Posterior cingulate gyrus (tissue), 11 donors: ENCODE data around the gene RABL2B.

Experiments
- DNase-seq, 10 donors: peaks; one replicate each; pipeline versions ENCODE4 v3.0.0 to v3.0.0-alpha.2; 2020 to 2021; ENCODE audit warnings: mixed read lengths in 3 of 10
- intact Hi-C: fragments of 100-400 bp; cut with DNase I; formaldehyde crosslinking; loops from one replicate; pipeline ENCODE4 v1.15.1; 2023

The RABL2B gene

DNA sequence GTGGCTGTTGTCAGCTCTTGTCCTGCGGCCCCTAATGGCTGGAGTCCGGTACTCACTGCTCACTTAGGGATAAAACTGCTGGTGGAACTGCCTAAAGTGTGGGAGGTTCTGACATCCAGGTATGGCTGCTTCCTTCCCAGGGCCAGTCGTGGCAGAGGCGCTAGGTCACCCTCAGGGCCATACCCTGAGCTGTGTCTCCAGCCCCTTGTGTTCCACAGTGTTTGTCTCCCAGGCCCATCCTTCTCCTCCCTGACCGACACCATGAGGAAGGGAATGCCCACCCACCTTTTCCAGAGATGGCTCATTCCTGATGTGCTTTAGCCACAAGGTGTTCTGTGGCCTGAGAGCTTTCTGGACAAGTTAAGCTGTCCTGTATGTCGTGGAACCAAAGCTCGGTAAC lies 57.8 kb downstream of the RABL2B start:
- intact Hi-C loops, result no loop called here
- peak in 5 of 10 donors; percentile 3 to 71 (median 29) for DNase-seq

DNA sequence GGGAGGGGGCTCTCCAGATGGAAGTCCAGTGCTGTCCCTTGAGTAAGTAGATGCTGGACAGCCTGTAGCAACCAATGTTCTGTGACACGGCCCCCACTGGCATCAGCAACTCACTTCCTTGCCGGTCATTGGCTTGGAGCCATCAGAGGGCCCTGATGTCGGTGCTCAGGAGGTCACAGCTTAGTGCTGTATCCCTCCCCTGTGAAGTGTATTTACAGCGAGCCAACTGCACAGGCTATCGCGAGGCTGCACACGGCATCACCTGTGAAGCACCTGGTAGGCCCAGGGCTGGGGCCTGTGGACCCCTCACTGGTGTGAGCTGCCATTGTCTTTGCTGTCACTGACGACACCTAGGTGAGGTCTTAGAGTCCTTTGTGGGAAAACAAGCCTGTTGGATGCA lies 58.8 kb downstream of the RABL2B start:
- intact Hi-C loops, result no loop called here
- peak in 3 of 10 donors; percentile 47 to 60 (median 55) for DNase-seq

DNA sequence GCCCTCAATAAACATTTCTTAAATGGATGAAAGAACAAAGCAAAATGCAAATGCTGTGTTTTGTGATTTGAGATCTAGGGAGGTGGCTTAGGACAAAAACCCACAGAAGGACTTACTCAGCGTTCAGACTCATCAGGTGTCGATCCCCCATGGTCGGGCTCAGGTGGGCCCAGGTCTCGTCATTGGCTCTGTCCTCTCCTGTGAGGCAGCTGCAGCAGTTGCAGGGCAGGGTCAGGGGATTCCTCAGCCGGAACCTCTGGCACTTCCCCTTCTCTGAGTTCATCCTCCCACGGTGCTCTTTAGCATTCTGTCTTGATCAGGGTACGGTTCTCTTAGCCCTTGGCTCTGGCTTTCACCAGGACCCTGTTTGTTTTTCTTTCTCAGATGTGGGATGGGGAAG lies 59.4 kb downstream of the RABL2B start:
- intact Hi-C loops, result no loop called here
- peak in 1 of 10 donors; percentile 72 for DNase-seq

DNA sequence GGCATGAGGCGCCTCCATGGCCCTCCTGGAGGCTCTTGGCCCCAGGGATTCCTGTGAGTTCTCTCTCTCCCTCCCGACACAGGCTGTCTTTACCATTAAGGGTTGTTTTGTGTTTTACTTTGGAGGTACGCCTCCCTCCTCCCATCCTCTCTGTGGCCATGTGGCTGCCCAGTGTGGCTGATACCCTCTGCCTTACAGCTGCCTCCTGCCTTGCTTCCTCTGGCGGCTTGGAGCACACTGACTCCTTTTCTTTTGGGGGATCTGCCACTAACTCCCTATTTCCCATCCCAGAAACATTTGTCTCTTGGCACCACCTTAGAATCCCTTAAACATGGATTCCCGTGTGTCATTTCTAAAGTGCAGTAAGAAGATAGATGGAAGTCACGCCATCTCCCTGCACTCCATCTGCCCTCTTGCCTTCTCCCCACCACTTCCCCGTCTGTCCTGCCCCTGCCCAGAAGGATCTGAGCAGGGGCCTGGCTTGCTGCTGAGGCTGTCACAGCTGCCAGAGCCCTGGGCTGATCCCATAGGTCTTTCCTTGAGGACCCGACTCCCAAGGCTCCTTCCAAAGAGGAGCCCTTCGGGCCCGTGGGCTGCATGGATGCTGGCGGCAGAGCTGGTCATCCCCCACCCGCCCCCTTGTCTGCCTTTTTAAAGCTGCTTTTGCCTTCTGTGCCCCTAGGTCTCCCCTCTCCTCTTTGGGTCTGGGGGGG lies 60.6 kb downstream of the RABL2B start:
- intact Hi-C loops, result no loop called here
- DNase-seq, result peak in 2 of 10 donors; percentile 72 to 75

DNA sequence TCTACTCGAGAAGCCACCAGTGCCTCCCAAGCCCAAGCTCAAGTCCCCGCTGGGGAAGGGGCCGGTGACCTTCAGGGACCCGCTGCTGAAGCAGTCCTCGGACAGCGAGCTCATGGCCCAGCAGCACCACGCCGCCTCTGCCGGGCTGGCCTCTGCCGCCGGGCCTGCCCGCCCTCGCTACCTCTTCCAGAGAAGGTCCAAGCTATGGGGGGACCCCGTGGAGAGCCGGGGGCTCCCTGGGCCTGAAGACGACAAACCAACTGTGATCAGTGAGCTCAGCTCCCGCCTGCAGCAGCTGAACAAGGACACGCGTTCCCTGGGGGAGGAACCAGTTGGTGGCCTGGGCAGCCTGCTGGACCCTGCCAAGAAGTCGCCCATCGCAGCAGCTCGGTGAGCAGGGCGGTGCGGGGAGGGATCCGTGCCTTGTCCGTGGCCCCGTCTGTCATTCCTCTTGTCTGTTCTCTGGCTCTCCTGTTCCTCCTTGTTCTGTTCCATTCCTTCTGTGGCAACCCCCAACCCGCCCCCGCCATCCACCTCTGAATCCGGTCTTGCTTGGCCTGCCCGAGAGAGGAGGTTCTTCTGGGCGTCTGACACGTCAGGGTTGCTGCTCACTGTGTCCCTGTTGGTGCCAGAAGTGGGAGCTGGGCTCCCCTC lies 61.3 kb downstream of the RABL2B start:
- intact Hi-C loops, result no loop called here
- peak in 3 of 10 donors; percentile 81 to 85 (median 85) for DNase-seq

DNA sequence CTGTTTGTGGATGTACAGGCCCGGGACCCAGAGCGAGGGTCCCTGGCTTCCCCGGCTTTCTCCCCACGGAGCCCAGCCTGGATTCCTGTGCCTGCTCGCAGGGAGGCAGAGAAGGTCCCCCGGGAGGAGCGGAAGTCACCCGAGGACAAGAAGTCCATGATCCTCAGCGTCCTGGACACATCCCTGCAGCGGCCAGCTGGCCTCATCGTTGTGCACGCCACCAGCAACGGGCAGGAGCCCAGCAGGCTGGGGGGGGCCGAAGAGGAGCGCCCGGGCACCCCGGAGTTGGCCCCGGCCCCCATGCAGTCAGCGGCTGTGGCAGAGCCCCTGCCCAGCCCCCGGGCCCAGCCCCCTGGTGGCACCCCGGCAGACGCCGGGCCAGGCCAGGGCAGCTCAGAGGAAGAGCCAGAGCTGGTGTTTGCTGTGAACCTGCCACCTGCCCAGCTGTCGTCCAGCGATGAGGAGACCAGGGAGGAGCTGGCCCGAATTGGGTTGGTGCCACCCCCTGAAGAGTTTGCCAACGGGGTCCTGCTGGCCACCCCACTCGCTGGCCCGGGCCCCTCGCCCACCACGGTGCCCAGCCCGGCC lies 62.1 kb downstream of the RABL2B start:
- peak in 2 of 10 donors; percentile 80 for DNase-seq
- intact Hi-C loops, result no loop called here

DNA sequence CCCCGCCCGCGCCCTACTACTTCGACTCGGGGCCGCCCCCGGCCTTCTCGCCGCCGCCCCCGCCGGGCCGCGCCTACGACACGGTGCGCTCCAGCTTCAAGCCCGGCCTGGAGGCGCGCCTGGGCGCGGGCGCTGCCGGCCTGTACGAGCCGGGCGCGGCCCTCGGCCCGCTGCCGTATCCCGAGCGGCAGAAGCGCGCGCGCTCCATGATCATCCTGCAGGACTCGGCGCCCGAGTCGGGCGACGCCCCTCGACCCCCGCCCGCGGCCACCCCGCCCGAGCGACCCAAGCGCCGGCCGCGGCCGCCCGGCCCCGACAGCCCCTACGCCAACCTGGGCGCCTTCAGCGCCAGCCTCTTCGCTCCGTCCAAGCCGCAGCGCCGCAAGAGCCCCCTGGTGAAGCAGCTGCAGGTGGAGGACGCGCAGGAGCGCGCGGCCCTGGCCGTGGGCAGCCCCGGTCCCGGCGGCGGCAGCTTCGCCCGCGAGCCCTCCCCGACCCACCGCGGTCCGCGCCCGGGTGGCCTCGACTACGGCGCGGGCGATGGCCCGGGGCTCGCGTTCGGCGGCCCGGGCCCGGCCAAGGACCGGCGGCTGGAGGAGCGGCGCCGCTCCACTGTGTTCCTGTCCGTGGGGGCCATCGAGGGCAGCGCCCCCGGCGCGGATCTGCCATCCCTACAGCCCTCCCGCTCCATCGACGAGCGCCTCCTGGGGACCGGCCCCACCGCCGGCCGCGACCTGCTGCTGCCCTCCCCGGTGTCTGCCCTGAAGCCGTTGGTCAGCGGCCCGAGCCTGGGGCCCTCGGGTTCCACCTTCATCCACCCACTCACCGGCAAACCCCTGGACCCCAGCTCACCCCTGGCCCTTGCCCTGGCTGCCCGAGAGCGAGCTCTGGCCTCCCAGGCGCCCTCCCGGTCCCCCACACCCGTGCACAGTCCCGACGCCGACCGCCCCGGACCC lies 62.9 kb downstream of the RABL2B start:
- DNase-seq, result peak in 1 of 10 donors; percentile 82
- intact Hi-C loops, result no loop called here

DNA sequence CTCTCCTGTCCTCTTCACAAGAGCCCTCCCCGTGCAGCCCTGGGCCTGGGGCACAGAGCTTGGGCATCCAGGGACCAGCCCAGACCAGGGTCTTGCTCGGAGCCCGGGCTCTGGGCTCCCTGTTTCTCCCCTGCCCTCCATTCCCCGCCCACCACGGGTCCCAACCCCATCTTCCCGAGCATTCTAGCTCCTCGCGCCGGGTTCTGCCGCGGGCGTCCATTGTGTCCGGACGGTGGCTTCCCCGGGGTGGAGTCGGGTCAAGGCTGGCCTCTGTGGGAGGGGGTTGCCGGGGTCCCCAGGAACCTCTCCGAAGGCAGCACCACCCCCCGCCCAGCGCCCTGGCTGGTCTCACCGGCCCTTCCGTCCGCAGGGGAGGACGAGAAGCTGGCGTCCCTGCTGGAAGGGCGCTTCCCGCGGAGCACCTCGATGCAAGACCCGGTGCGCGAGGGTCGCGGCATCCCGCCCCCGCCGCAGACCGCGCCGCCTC lies 63.6 kb downstream of the RABL2B start:
- intact Hi-C loops, result no loop called here
- no peak for DNase-seq

DNA sequence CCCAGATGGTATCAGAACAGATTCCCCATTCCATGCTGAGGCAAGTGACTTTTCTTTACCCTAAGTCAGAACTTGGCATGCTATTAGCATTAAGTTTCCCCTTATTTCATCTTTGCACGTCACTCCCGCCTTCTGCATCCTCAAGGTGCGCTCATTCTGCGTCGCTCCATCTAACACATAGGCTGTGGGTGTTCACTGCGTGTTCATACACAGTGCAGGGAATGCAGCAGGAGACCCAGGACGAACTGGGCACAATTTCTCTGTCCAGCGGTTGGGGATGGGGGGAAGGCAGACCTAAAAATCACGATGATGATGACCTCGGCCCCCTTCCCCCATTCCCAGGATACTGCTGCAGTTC lies 65.1 kb downstream of the RABL2B start:
- DNase-seq, result peak in 1 of 10 donors; percentile 42
- intact Hi-C loops, result no loop called here

DNA sequence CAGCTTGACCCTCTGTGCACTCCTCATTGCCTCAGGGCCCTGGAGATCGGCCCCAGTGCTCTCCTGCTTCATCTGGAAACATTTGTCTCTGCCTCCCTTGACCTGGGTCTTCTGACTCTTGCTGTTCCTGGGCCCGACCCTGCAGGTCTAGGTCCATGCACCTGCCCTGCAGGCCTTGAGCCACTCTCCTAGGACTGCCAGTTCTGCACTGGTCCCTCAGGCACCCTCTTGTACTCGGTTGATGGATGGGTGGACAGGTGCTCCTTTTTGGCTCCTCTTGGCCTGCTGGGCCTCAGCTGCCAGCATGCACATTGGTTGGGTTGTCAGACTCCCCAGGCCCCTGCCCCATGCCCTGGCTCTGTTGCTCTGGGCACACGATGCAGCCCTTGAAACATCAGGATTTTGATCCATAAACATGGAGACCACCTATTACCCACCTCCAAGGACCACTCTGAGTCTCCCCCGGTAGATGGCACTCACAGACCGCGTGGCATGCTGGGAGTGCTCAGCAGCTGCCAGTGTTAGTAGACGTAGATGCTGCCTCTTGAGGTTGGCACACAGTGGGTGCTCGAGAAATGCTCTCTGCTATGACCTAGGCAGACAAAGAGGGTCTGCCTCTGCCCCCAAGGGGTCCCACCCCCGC lies 65.6 kb downstream of the RABL2B start:
- DNase-seq, result peak in 5 of 10 donors; percentile 48 to 92 (median 57)
- intact Hi-C loops, result no loop called here
